GM18499 (cell line): ENCODE data around the gene GALE.

Source experiments
- ATAC-seq: cut with Tn5 transposase; IDR thresholded peaks from one replicate; pipeline ENCODE4 v1.9.1; 2021; ENCODE audit warnings: moderate number of reproducible peaks; ENCODE audit not compliant: insufficient read depth, unreplicated experiment

The GALE gene

GRCh38 chr1:23759277-23759676, 41.3 kb downstream of the GALE start:
- ATAC-seq, result no peak

GRCh38 chr1:23757812-23758211, 42.7 kb downstream of the GALE start:
- no peak for ATAC-seq

- ATAC-seq, result no peak
These were observed 43.9 kb downstream of the GALE start for GRCh38 chr1:23756676-23757075.

GRCh38 chr1:23752909-23753308, 47.6 kb downstream of the GALE start:
- no peak for ATAC-seq

- ATAC-seq, result no peak
These were observed 48.7 kb downstream of the GALE start for GRCh38 chr1:23751815-23752200.

- no peak for ATAC-seq
These were observed 49.3 kb downstream of the GALE start for GRCh38 chr1:23751050-23751814.

DNA sequence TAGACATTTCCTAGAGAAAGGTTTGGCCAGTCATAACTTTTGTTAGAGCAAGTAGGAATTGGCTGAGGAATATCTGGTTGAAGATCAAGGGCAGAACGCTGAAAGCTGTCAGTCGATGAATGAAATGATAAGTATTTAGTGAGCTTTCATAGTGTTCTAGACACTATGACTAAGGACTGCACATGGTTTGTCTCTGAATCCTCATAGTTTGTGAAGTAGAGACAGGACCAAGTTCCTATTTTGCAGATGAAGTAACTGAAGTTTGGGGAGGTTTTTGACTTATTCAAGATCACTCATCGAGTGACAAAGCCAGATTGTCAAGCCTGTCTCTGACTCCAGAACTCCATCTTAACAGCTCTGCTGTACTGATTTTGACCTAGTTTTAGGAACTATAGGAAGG, 52.5 kb downstream of the GALE start:
- ATAC-seq, result no peak
